HepG2 (cell line): ENCODE data around the gene FSD2. TPM values are rescaled to one million over a fixed set of nuclear protein-coding genes. Genes with fewer than 3 reads are reported as not detected.

Experiments
- CBX5 ChIP-seq: sonication (generic); formaldehyde crosslinking; IDR thresholded peaks from 2 replicates; pipeline ENCODE4 v1.4.0; 2020; ENCODE audit warnings: missing genetic modification reagents, borderline replicate concordance
- ETV5 ChIP-seq: IDR thresholded peaks from 2 replicates; pipeline ENCODE4 v1.6.1; 2018; ENCODE audit warnings: missing biosample characterization, missing genetic modification reagents, inconsistent platforms, borderline replicate concordance
- FOXA3 ChIP-seq: IDR thresholded peaks from 2 replicates; pipeline ENCODE4 v1.6.1; 2016; ENCODE audit warnings: missing genetic modification reagents, missing compliant biosample characterization
- JUND ChIP-seq: sonication (generic); formaldehyde crosslinking; IDR thresholded peaks from 2 replicates; pipeline ENCODE4 v1.8.0; 2022; ENCODE audit warnings: mild to moderate bottlenecking, missing genetic modification reagents
- MIER2 ChIP-seq: IDR thresholded peaks from 2 replicates; pipeline ENCODE4 v1.6.1; 2016; ENCODE audit warnings: missing biosample characterization, missing genetic modification reagents
- NFYB ChIP-seq: sonication (generic); formaldehyde crosslinking; IDR thresholded peaks from 2 replicates; pipeline ENCODE4 v1.4.0; 2020; ENCODE audit warnings: missing genetic modification reagents
- REL ChIP-seq: sonication (generic); formaldehyde crosslinking; conservative IDR thresholded peaks from 2 replicates; pipeline ENCODE4 v1.8.0; 2022; ENCODE audit warnings: mild to moderate bottlenecking, missing genetic modification reagents, moderate library complexity
- SRSF1 ChIP-seq: fragments of 200-400 bp; formaldehyde crosslinking; optimal IDR thresholded peaks from 2 replicates; pipeline ENCODE3; 2017; ENCODE audit warnings: mild to moderate bottlenecking, low read depth, low read length, moderate library complexity
- TBX2 ChIP-seq: sonication (generic); formaldehyde crosslinking; IDR thresholded peaks from 2 replicates; pipeline ENCODE4 v1.5.0; 2020; ENCODE audit warnings: missing genetic modification reagents, mild to moderate bottlenecking, borderline replicate concordance
- ZBTB49 ChIP-seq: sonication (generic); formaldehyde crosslinking; IDR thresholded peaks from 2 replicates; pipeline ENCODE4 v1.4.0; 2020; ENCODE audit warnings: missing genetic modification reagents, borderline replicate concordance
- ZNF232 ChIP-seq: sonication (generic); formaldehyde crosslinking; IDR thresholded peaks from 2 replicates; pipeline ENCODE4 v1.4.0; 2020; ENCODE audit warnings: missing genetic modification reagents, borderline replicate concordance
- ZNF280D ChIP-seq: sonication (generic); formaldehyde crosslinking; IDR thresholded peaks from 2 replicates; pipeline ENCODE4 v1.5.1; 2020; ENCODE audit warnings: mild to moderate bottlenecking, missing genetic modification reagents
- ZNF503 ChIP-seq: sonication (generic); formaldehyde crosslinking; IDR thresholded peaks from 2 replicates; pipeline ENCODE4 v1.4.0; 2020; ENCODE audit warnings: missing genetic modification reagents
- ZNF709 ChIP-seq: sonication (generic); formaldehyde crosslinking; IDR thresholded peaks from 2 replicates; pipeline ENCODE4 v1.5.0; 2020; ENCODE audit warnings: mild to moderate bottlenecking, missing genetic modification reagents
- polyA plus RNA-seq, 8 experiments: library from polyadenylated mRNA; depleted of rRNA in 3 of 8; stranded (reverse) in 7 of 8; unstranded in 1 of 8; fragments of >200 nt; fragmentation: Illumina TruSeq in 4 of 8; extraction: Trizol in 4 of 8; gene quantifications; 2 replicates each; pipeline versions ENCODE4 v1.2.1 to v1.2.3, GENCODE V29; 2011 to 2016; ENCODE audit warnings: low read depth in 4 of 8, missing spikeins in 1 of 8, mixed read lengths in 1 of 8; ENCODE audit not compliant: insufficient read depth in 1 of 8
- total RNA-seq, 5 experiments: library from RNA; depleted of rRNA; stranded (reverse); fragments of >200 nt; fragmentation: Illumina TruSeq; extraction: Trizol; gene quantifications; 2 replicates each; pipeline ENCODE4 v1.2.3, GENCODE V29; 2016; ENCODE audit warnings: low read depth in 1 of 5
- TF ChIP-seq, protein P1 (sequence below): sonication (generic); formaldehyde crosslinking; IDR thresholded peaks from 2 replicates; pipeline ENCODE4 v1.5.1; 2020; ENCODE audit warnings: missing genetic modification reagents, mild to moderate bottlenecking, borderline replicate concordance
- TF ChIP-seq, protein P2 (sequence below), 2 experiments: sonication (generic) in 1 of 2; formaldehyde crosslinking in 1 of 2; IDR thresholded peaks; 2 replicates each; pipeline versions ENCODE4 v1.5.1 to v1.6.1; 2011 to 2020; ENCODE audit warnings: borderline replicate concordance in 1 of 2, low read depth in 1 of 2, low read length in 1 of 2, mild to moderate bottlenecking in 1 of 2, missing genetic modification reagents in 1 of 2, moderate library complexity in 1 of 2

FSD2 gene
- total and polyA plus RNA-seq, 2 of the 13 experiments (the other 11 are each of a cell fraction or from before 2014, with no cell fraction given) = not detected

DNA sequence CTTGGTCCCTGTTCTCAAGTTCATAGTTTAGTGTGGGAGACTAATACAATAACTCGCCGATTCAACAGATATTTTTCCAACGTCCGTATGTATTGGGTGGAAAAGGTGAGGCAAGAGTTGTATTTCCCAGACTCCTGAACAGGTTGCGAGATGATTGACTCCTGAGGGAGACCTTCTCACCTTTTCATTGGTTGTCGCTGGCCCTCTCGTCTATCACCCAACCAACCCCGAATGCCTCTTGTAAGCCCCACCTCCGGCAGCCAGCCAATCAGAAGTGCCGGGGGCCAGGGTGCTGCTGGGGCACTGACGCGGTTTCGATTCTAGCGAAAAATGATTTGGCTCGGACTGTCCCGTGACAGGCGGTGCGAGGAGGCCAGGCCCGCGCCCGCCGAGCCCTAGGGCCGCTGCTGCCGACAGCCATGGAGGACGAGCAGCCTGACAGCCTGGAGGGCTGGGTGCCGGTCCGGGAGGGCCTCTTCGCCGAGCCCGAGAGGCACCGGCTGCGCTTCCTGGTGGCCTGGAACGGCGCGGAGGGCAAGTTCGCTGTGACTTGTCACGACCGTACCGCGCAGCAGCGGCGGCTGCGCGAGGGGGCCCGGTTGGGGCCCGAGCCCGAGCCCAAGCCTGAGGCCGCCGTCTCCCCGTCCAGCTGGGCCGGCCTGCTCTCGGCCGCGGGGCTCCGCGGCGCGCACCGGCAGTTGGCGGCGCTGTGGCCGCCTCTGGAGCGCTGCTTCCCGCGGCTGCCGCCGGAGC, 3.6 kb upstream of the FSD2 start, which contains the start of gene WHAMM (continued):
- no peak for TF ChIP-seq ZBTB49 (CRISPR knock-in tag)
- TF ChIP-seq MIER2 = no peak
- peak; percentile 51; the same call in 1 of the 2 replicates for TF ChIP-seq FOXA3 (CRISPR knock-in tag)
- TF ChIP-seq ETV5 (CRISPR knock-in tag) = 0 out of 2 replicates have a peak, but pooled peaks have one; percentile 21
- TF ChIP-seq CBX5 (CRISPR knock-in tag) = peak; percentile 45; the same call in 1 of the 2 replicates
- no peak for TF ChIP-seq ZNF709 (CRISPR knock-in tag)
- no peak for TF ChIP-seq JUND
- peak; percentile 69 for TF ChIP-seq SRSF1
- TF ChIP-seq NFYB = peak; percentile 99
- no peak for TF ChIP-seq ZNF503 (CRISPR knock-in tag)
- no peak for TF ChIP-seq REL (CRISPR knock-in tag)
- TF ChIP-seq, protein P1, sequence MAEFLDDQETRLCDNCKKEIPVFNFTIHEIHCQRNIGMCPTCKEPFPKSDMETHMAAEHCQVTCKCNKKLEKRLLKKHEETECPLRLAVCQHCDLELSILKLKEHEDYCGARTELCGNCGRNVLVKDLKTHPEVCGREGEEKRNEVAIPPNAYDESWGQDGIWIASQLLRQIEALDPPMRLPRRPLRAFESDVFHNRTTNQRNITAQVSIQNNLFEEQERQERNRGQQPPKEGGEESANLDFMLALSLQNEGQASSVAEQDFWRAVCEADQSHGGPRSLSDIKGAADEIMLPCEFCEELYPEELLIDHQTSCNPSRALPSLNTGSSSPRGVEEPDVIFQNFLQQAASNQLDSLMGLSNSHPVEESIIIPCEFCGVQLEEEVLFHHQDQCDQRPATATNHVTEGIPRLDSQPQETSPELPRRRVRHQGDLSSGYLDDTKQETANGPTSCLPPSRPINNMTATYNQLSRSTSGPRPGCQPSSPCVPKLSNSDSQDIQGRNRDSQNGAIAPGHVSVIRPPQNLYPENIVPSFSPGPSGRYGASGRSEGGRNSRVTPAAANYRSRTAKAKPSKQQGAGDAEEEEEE (CRISPR knock-in tag) = no peak
- peak; percentile 68; the same call in 1 of the 2 replicates for TF ChIP-seq ZNF232 (CRISPR knock-in tag)
- peak; percentile 72; the same call in 1 of the 2 replicates for TF ChIP-seq TBX2 (CRISPR knock-in tag)
- TF ChIP-seq, protein P2, sequence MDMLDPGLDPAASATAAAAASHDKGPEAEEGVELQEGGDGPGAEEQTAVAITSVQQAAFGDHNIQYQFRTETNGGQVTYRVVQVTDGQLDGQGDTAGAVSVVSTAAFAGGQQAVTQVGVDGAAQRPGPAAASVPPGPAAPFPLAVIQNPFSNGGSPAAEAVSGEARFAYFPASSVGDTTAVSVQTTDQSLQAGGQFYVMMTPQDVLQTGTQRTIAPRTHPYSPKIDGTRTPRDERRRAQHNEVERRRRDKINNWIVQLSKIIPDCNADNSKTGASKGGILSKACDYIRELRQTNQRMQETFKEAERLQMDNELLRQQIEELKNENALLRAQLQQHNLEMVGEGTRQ (IDR thresholded peaks at IDR 0.05; ENCODE audit: low read depth, low read length) = no peak
- TF ChIP-seq, protein P2 (CRISPR knock-in tag; IDR thresholded peaks at IDR 0.05; ENCODE audit: borderline replicate concordance) = no peak; the same call in 1 of the 2 replicates
- TF ChIP-seq ZNF280D = no peak
